GM12878 (cell line): Measurements from ENCODE around the gene TCN1. TPM values are rescaled to one million over a fixed set of nuclear protein-coding genes. Genes with fewer than 3 reads are reported as not detected.

Experiments used
- ATAC-seq: fragments of 200-7000 bp; cut with Tn5 transposase; 3 replicates; pipeline ENCODE4 v1.9.1; 2020; ENCODE audit warnings: mild to moderate bottlenecking, moderate library complexity
- BruUV-seq: library from RNA; stranded (reverse); fragments of 400-500 nt; replicated peaks from 2 replicates; lab custom pipeline; 2021; lab: Mats Ljungman, UMichigan
- CTCF ChIA-PET: fragments of 300-600 bp; sonication (Branson Sonifier 250); formaldehyde crosslinking; extraction: SDS; loops from one replicate; lab custom pipeline; 2021; ENCODE audit warnings: inconsistent platforms; lab: Yijun Ruan, JAX
- POLR2A ChIA-PET: fragments of 350-600 bp; formaldehyde crosslinking; extraction: SDS; loops from one replicate; lab custom pipeline; 2021; ENCODE audit warnings: inconsistent platforms; lab: Charles Lee
- RAD21 ChIA-PET: fragments of 300-600 bp; sonication (Branson Sonifier 250); formaldehyde crosslinking; loops from one replicate; lab custom pipeline; 2023; ENCODE audit warnings: antibody characterized with exemption; ENCODE audit not compliant: unreplicated experiment; lab: Charles Lee
- SMC1A ChIA-PET: fragments of 300-600 bp; sonication (Branson Sonifier 250); formaldehyde crosslinking; loops from one replicate; lab custom pipeline; 2023; ENCODE audit not compliant: unreplicated experiment, uncharacterized antibody; lab: Charles Lee
- DNase-seq: peaks from one replicate; pipeline ENCODE4 v3.0.0-alpha.2; 2011; ENCODE audit warnings: low read depth, low spot score
- FAIRE-seq: peaks from 3 replicates; lab custom pipeline; 2011; peaks lifted over from hg19 to GRCh38; lab: Jason Lieb, UNC
- H2AFZ ChIP-seq: 2 replicates; pipeline ENCODE4 v1.6.0; 2011; ENCODE audit warnings: low read depth, low read length, control low read depth; ENCODE audit not compliant: control insufficient read depth
- H3K27ac ChIP-seq: 2 replicates; pipeline ENCODE4 v1.5.1; 2011; ENCODE audit warnings: control low read depth; ENCODE audit not compliant: control insufficient read depth, insufficient read depth
- H3K27me3 ChIP-seq, 2 experiments: replicated peaks in 1 of 2; 2 replicates each; pipeline versions ENCODE4 v1.6.0 to v1.6.1; 2011; ENCODE audit warnings: low read length in 1 of 2; ENCODE audit not compliant: control insufficient read depth in 2 of 2, insufficient read depth in 2 of 2
- H3K36me3 ChIP-seq, 2 experiments: 2 replicates each; pipeline ENCODE4 v1.5.1; 2011; ENCODE audit warnings: low read length in 1 of 2; ENCODE audit not compliant: control insufficient read depth in 2 of 2, insufficient read depth in 2 of 2
- H3K4me1 ChIP-seq: 2 replicates; pipeline ENCODE4 v1.6.1; 2011; ENCODE audit warnings: mild to moderate bottlenecking, low read length, moderate library complexity, mixed read lengths; ENCODE audit not compliant: control insufficient read depth, insufficient read depth
- H3K4me2 ChIP-seq: 2 replicates; pipeline ENCODE4 v1.6.0; 2011; ENCODE audit warnings: control low read depth; ENCODE audit not compliant: control insufficient read depth, insufficient read depth
- H3K4me3 ChIP-seq: fragments of 200-600 bp; sonication (generic); 2 replicates; pipeline ENCODE4 v1.5.1; 2016
- H3K79me2 ChIP-seq: 2 replicates; pipeline ENCODE4 v1.6.0; 2011; ENCODE audit warnings: low read length; ENCODE audit not compliant: control insufficient read depth, insufficient read depth
- H3K9ac ChIP-seq: 2 replicates; pipeline ENCODE4 v1.8.0; 2011; ENCODE audit warnings: low read length, control low read depth, mixed read lengths; ENCODE audit not compliant: control insufficient read depth, insufficient read depth
- H3K9me3 ChIP-seq: replicated peaks from 3 replicates; pipeline ENCODE4 v1.5.1; 2011; ENCODE audit warnings: mild to moderate bottlenecking, low read length; ENCODE audit not compliant: control insufficient read depth, insufficient read depth
- H4K20me1 ChIP-seq: 2 replicates; pipeline ENCODE4 v1.6.0; 2011; ENCODE audit not compliant: control insufficient read depth, insufficient read depth
- BMI1 ChIP-seq: fragments of 450-650 bp; IDR thresholded peaks from 2 replicates; pipeline ENCODE4 v1.6.1; 2016; ENCODE audit warnings: mild to moderate bottlenecking, moderate library complexity, borderline replicate concordance
- HCFC1 ChIP-seq: fragments of 150-350 bp; IDR thresholded peaks from 2 replicates; pipeline ENCODE4 v1.6.1; 2014; ENCODE audit warnings: low read length
- JUNB ChIP-seq: IDR thresholded peaks from 2 replicates; pipeline ENCODE4 v1.6.1; 2016; ENCODE audit warnings: antibody characterized with exemption, mild to moderate bottlenecking
- MXI1 ChIP-seq: fragments of 150-350 bp; IDR thresholded peaks from 2 replicates; pipeline ENCODE4 v1.6.1; 2011; ENCODE audit warnings: low read depth, mild to moderate bottlenecking, inconsistent platforms, low read length, improper control_type of control experiment
- NR2C1 ChIP-seq: fragments of 450-650 bp; IDR thresholded peaks from 2 replicates; pipeline ENCODE4 v1.6.1; 2017; ENCODE audit warnings: antibody characterized with exemption, mild to moderate bottlenecking, moderate library complexity
- RFX5 ChIP-seq: IDR thresholded peaks from 2 replicates; pipeline ENCODE4 v1.6.1; 2011; ENCODE audit warnings: low read depth, low read length, improper control_type of control experiment
- SREBF1 ChIP-seq: IDR thresholded peaks from 2 replicates; pipeline ENCODE4 v1.6.1; 2012; ENCODE audit warnings: mild to moderate bottlenecking, low read length
- SRF ChIP-seq, 2 experiments: IDR thresholded peaks; 2 replicates each; pipeline ENCODE4 v1.6.1; 2011; ENCODE audit warnings: low read depth in 2 of 2, low read length in 2 of 2, mild to moderate bottlenecking in 1 of 2, moderate library complexity in 1 of 2
- STAT3 ChIP-seq: IDR thresholded peaks from 2 replicates; pipeline ENCODE4 v1.6.1; 2011; ENCODE audit warnings: low read depth, low read length, improper control_type of control experiment
- WGBS: methylation state at CpG from one replicate; pipeline ENCODE4 v1.1.6; 2016; ENCODE audit warnings: low lambda C conversion rate; ENCODE audit not compliant: insufficient replicate concordance, insufficient coverage; ENCODE audit errors: missing lambda C conversion rate; 5-methylcytosine and 5-hydroxymethylcytosine counted together
- in situ Hi-C: fragments of 300-500 bp; cut with MboI; formaldehyde crosslinking; loops from 9 replicates; pipeline ENCODE4 v1.14.3; 2018; ENCODE audit warnings: mixed read lengths
- intact Hi-C: fragments of 100-400 bp; cut with micrococcal nuclease; formaldehyde crosslinking; loops from one replicate; pipeline ENCODE4 v1.14.2; 2022; ENCODE audit not compliant: unreplicated experiment
- polyA plus RNA-seq, 11 experiments: library from polyadenylated mRNA; depleted of rRNA in 4 of 11; unstranded in 6 of 11; stranded (reverse) in 5 of 11; fragments of >200 nt; fragmentation: Nextera tagmentation in 4 of 11; fragmentation: Illumina TruSeq in 1 of 11; extraction: Ambion mirVana in 4 of 11; extraction: Trizol in 1 of 11; gene quantifications; 1 replicate in 1 of 11; 2 replicates in 10 of 11; pipeline versions ENCODE4 v1.2.1 to v1.2.3, GENCODE V29; 2011 to 2016; ENCODE audit warnings: inconsistent platforms in 2 of 11, missing spikeins in 2 of 11, low read depth in 1 of 11
- total RNA-seq, 4 experiments: library from RNA; depleted of rRNA in 3 of 4; stranded (reverse); fragments of >200 nt in 3 of 4; fragmentation: Illumina TruSeq in 1 of 4; extraction: Trizol in 1 of 4; gene quantifications; 2 replicates each; pipeline versions ENCODE4 v1.2.1 to v1.2.3, GENCODE V29; 2013 to 2021

The TCN1 gene
- total and polyA plus RNA-seq, 10 of the 15 experiments (the other 5 are each of a cell fraction or from before 2014, with no cell fraction given): not detected

GRCh38 chr11:59815754-59816153, 50.5 kb downstream of the TCN1 start:
- ChIA-PET SMC1A (no interaction called here), CTCF (interaction anchor here (0.7 to 1.7 kb wide), 4 partner anchors 20 to 1271 kb away, joined by 3 to 4 read pairs (median 4); no protein-coding TSS in a partner anchor), POLR2A (interaction anchor here (0.7 kb wide), 1 partner anchor 703 kb away, joined by 6 read pairs; no protein-coding TSS in a partner anchor), RAD21 (no interaction called here)
- no peak overlapping the region for H3K4me3 ChIP-seq
- DNase-seq (no peak), ATAC-seq (no peak), FAIRE-seq (no peak)
- H3K9ac ChIP-seq: no peak overlapping the region
- H3K27ac ChIP-seq: no peak overlapping the region
- no peaks in the 10 kb centered on the region for H4K20me1 ChIP-seq
- WGBS: 100% methylated on average over 1 of the region's 1 CpG
- BruUV-seq: no TSS peak
- in situ Hi-C loops (no loop called here), intact Hi-C loops (no loop called here)
- H2AFZ ChIP-seq: no peak overlapping the region
- H3K79me2 ChIP-seq: no peaks in the 10 kb centered on the region
- H3K9me3 ChIP-seq: no peaks in the 10 kb centered on the region
- peaks cover 5% of the 10 kb centered on the region for H3K4me1 ChIP-seq
- H3K36me3 ChIP-seq: no peaks in the 10 kb centered on the region
- TF ChIP-seq STAT3 (no peak), BMI1 (no peak), SREBF1 (no peak), JUNB (no peak), HCFC1 (no peak), MXI1 (no peak)
- H3K27me3 ChIP-seq: no peaks in the 10 kb centered on the region
- no peak overlapping the region for H3K4me2 ChIP-seq

GRCh38 chr11:59814021-59814420, 52.3 kb downstream of the TCN1 start:
- H2AFZ ChIP-seq: peak overlapping the region; percentile 72
- BruUV-seq: no TSS peak

More at GRCh38 chr11:59814021-59814420, 52.3 kb downstream of the TCN1 start:
- Histone ChIP-seq H3K27ac (no peak overlapping the region), H3K9me3 (no peaks in the 10 kb centered on the region), H3K4me3 (no peak overlapping the region), H3K4me1 (peaks cover 5% of the 10 kb centered on the region), H3K27me3 (no peaks in the 10 kb centered on the region), H3K36me3 (no peaks in the 10 kb centered on the region), H3K79me2 (peaks cover 12% of the 10 kb centered on the region), H3K4me2 (no peak overlapping the region), H3K9ac (no peak overlapping the region), H4K20me1 (no peaks in the 10 kb centered on the region)
- CTCF ChIA-PET: interaction anchor here (1.5 kb wide), 1 partner anchor 12 kb away, joined by 4 read pairs; no protein-coding TSS in a partner anchor
- WGBS: 94% methylated on average over 1 of the region's 1 CpG
- intact Hi-C loops: loop anchor here (5.0 kb wide), 2 partner anchors 147 to 257 kb away; partner anchors contain the start of gene PATL1
- RAD21 ChIA-PET: no interaction called here
- in situ Hi-C loops: no loop called here
- no peak for DNase-seq
- ATAC-seq: no peak
- SMC1A ChIA-PET: no interaction called here
- no peak for TF ChIP-seq SRF (IDR thresholded peaks at IDR 0.05; ENCODE audit: low read depth in 2 of 2, low read length in 2 of 2)
- TF ChIP-seq NR2C1: no peak
- TF ChIP-seq RFX5: no peak
- POLR2A ChIA-PET: interaction anchor here (0.6 kb wide), 1 partner anchor 42 kb away, joined by 6 read pairs; no protein-coding TSS in a partner anchor
- no peak for FAIRE-seq
